H1 (cell line): ENCODE measurements around the gene PRPF4. TPM values are rescaled to one million over a fixed set of nuclear protein-coding genes. Genes with fewer than 3 reads are reported as not detected.

Experiments
- CTCF ChIA-PET: fragments of 300-600 bp; sonication (Branson Sonifier 250); formaldehyde crosslinking; loops from one replicate; lab custom pipeline; 2021; ENCODE audit not compliant: partially characterized antibody; lab: Charles Lee
- POLR2A ChIA-PET: fragments of 300-600 bp; sonication (Branson Sonifier 250); formaldehyde crosslinking; loops from one replicate; lab custom pipeline; 2021; ENCODE audit warnings: inconsistent platforms; ENCODE audit not compliant: partially characterized antibody; lab: Charles Lee
- DNase-seq, 2 experiments: peaks; one replicate each; pipeline versions ENCODE4 v3.0.0 to v3.0.0-alpha.2; 2010 to 2022; ENCODE audit warnings: low spot score in 2 of 2, low read depth in 1 of 2, mixed read lengths in 1 of 2
- FAIRE-seq: peaks from 2 replicates; lab custom pipeline; 2011; peaks lifted over from hg19 to GRCh38; lab: Jason Lieb, UNC
- H2AFZ ChIP-seq: 2 replicates; pipeline ENCODE4 v1.8.1; 2012; ENCODE audit warnings: low read length, inconsistent platforms
- H2AK5ac ChIP-seq: 2 replicates; pipeline ENCODE4 v1.6.1; 2013; ENCODE audit warnings: low read depth, low read length
- H2BK120ac ChIP-seq: replicated peaks from 2 replicates; pipeline ENCODE3; 2013; ENCODE audit warnings: low read depth, low read length, inconsistent platforms
- H2BK12ac ChIP-seq: 2 replicates; pipeline ENCODE4 v1.6.1; 2013; ENCODE audit warnings: low read depth, low read length
- H2BK15ac ChIP-seq: 2 replicates; pipeline ENCODE4 v1.6.1; 2013; ENCODE audit warnings: low read length
- H2BK20ac ChIP-seq: 2 replicates; pipeline ENCODE4 v1.6.1; 2013; ENCODE audit warnings: low read length
- H2BK5ac ChIP-seq: 2 replicates; pipeline ENCODE4 v1.6.1; 2013; ENCODE audit warnings: low read depth, low read length
- H3K14ac ChIP-seq: 2 replicates; pipeline ENCODE4 v1.6.1; 2013; ENCODE audit warnings: inconsistent platforms; ENCODE audit not compliant: insufficient read length
- H3K18ac ChIP-seq: 2 replicates; pipeline ENCODE4 v1.6.1; 2013; ENCODE audit warnings: low read length; ENCODE audit errors: extremely low read depth
- H3K23ac ChIP-seq: 2 replicates; pipeline ENCODE4 v1.6.1; 2013; ENCODE audit warnings: inconsistent platforms; ENCODE audit not compliant: insufficient read length
- H3K23me2 ChIP-seq: 2 replicates; pipeline ENCODE4 v1.6.1; 2013; ENCODE audit warnings: low read depth, low read length
- H3K27ac ChIP-seq: 2 replicates; pipeline ENCODE4 v1.6.1; 2011; ENCODE audit warnings: low read depth, low read length, inconsistent platforms
- H3K27me3 ChIP-seq, 4 experiments: replicated peaks in 1 of 4; 1 replicate in 1 of 4; 2 replicates in 3 of 4; pipeline versions ENCODE4 v1.6.1 to v1.8.1; 2011 to 2013; ENCODE audit warnings: low read length in 3 of 4, mild to moderate bottlenecking in 3 of 4, inconsistent platforms in 2 of 4, mixed read lengths in 2 of 4, moderate library complexity in 1 of 4; ENCODE audit not compliant: control insufficient read depth in 3 of 4, insufficient read depth in 3 of 4; ENCODE audit errors: extremely low read depth in 1 of 4
- H3K36me3 ChIP-seq, 4 experiments: 2 replicates each; pipeline versions ENCODE4 v1.6.1 to v1.8.1; 2011 to 2013; ENCODE audit warnings: mild to moderate bottlenecking in 4 of 4, low read length in 3 of 4, moderate library complexity in 2 of 4, control low read depth in 1 of 4, inconsistent platforms in 1 of 4; ENCODE audit not compliant: insufficient read depth in 4 of 4, control insufficient read depth in 2 of 4
- H3K4ac ChIP-seq: replicated peaks from 2 replicates; pipeline ENCODE3; 2013; ENCODE audit warnings: low read length, low read depth, mixed read lengths, inconsistent platforms; ENCODE audit not compliant: insufficient read length
- H3K4me1 ChIP-seq, 4 experiments: replicated peaks in 1 of 4; 1 replicate in 1 of 4; 2 replicates in 3 of 4; pipeline versions ENCODE4 v1.6.1 to v1.8.1; 2011 to 2013; ENCODE audit warnings: low read length in 3 of 4, inconsistent platforms in 2 of 4, mixed read lengths in 1 of 4; ENCODE audit not compliant: insufficient read depth in 4 of 4, control insufficient read depth in 3 of 4
- H3K4me2 ChIP-seq, 2 experiments: 2 replicates each; pipeline versions ENCODE4 v1.6.1 to v1.8.1; 2011 to 2013; ENCODE audit warnings: low read depth in 2 of 2, low read length in 2 of 2, control low read depth in 1 of 2, inconsistent platforms in 1 of 2, mild to moderate bottlenecking in 1 of 2; ENCODE audit not compliant: insufficient read depth in 1 of 2
- H3K4me3 ChIP-seq, 4 experiments: fragments of 200-600, 300-600 bp in 1 of 4; sonication (generic), shearing (Covaris generic), sonication (Bioruptor Twin) in 1 of 4; 2 replicates each; pipeline versions ENCODE4 v1.5.1 to v1.8.1; 2011 to 2016; ENCODE audit warnings: low read length in 4 of 4, low read depth in 3 of 4, control low read depth in 2 of 4, inconsistent platforms in 2 of 4, mild to moderate bottlenecking in 2 of 4, mixed read lengths in 1 of 4, moderate library complexity in 1 of 4; ENCODE audit not compliant: insufficient read depth in 2 of 4; ENCODE audit errors: extremely low read depth in 1 of 4
- H3K56ac ChIP-seq: replicated peaks from 2 replicates; pipeline ENCODE3; 2013; ENCODE audit warnings: low read depth, mild to moderate bottlenecking, mixed read lengths, low read length, inconsistent platforms; ENCODE audit not compliant: insufficient read length
- H3K79me1 ChIP-seq: 2 replicates; pipeline ENCODE4 v1.6.1; 2013; ENCODE audit warnings: low read depth, low read length, control low read depth
- H3K79me2 ChIP-seq, 2 experiments: 2 replicates each; pipeline versions ENCODE4 v1.6.1 to v1.8.1; 2012 to 2013; ENCODE audit warnings: low read length in 2 of 2, mild to moderate bottlenecking in 2 of 2, inconsistent platforms in 1 of 2; ENCODE audit not compliant: insufficient read depth in 2 of 2, control insufficient read depth in 1 of 2
- H3K9ac ChIP-seq, 4 experiments: replicated peaks in 1 of 4; 1 replicate in 1 of 4; 2 replicates in 3 of 4; pipeline versions ENCODE4 v1.6.1 to v1.8.1; 2011 to 2013; ENCODE audit warnings: low read depth in 3 of 4, low read length in 3 of 4, control low read depth in 2 of 4, mild to moderate bottlenecking in 2 of 4, moderate library complexity in 2 of 4, inconsistent platforms in 1 of 4; ENCODE audit errors: extremely low read depth in 1 of 4
- H3K9me3 ChIP-seq, 2 experiments: 2 replicates each; pipeline versions ENCODE4 v1.6.1 to v1.8.1; 2012 to 2013; ENCODE audit warnings: mild to moderate bottlenecking in 2 of 2, moderate library complexity in 2 of 2, control low read depth in 1 of 2, inconsistent platforms in 1 of 2, low read depth in 1 of 2, low read length in 1 of 2, mixed read lengths in 1 of 2; ENCODE audit not compliant: insufficient read depth in 2 of 2
- H4K20me1 ChIP-seq, 2 experiments: replicated peaks in 1 of 2; 2 replicates each; pipeline versions ENCODE3 to v1.8.1; 2011 to 2013; ENCODE audit warnings: inconsistent platforms in 2 of 2, low read length in 2 of 2, mild to moderate bottlenecking in 1 of 2; ENCODE audit not compliant: insufficient read depth in 2 of 2, control insufficient read depth in 1 of 2
- H4K5ac ChIP-seq: 2 replicates; pipeline ENCODE4 v1.6.1; 2013; ENCODE audit warnings: low read length, low read depth, mixed read lengths, inconsistent platforms; ENCODE audit not compliant: insufficient read length
- H4K8ac ChIP-seq: 2 replicates; pipeline ENCODE4 v1.8.0; 2013; ENCODE audit warnings: mild to moderate bottlenecking, moderate library complexity, low read length, inconsistent platforms; ENCODE audit not compliant: insufficient read depth; ENCODE audit errors: extremely low read depth
- H4K91ac ChIP-seq: replicated peaks from 2 replicates; pipeline ENCODE3; 2013; ENCODE audit warnings: low read length, mixed read lengths, inconsistent platforms; ENCODE audit not compliant: insufficient read length
- CREB1 ChIP-seq: IDR thresholded peaks from 2 replicates; pipeline ENCODE4 v1.6.1; 2012; ENCODE audit warnings: inconsistent platforms
- EP300 ChIP-seq, 2 experiments: IDR thresholded peaks; 1 replicate in 1 of 2; 2 replicates in 1 of 2; pipeline ENCODE4 v1.6.1; 2011 to 2012; ENCODE audit warnings: low read depth in 2 of 2, low read length in 2 of 2, mild to moderate bottlenecking in 2 of 2, borderline replicate concordance in 1 of 2, inconsistent platforms in 1 of 2, moderate library complexity in 1 of 2
- TAF1 ChIP-seq: IDR thresholded peaks from 2 replicates; pipeline ENCODE4 v1.6.1; 2011; ENCODE audit warnings: mild to moderate bottlenecking, low read depth, low read length
- WGBS, 2 experiments: shearing (Covaris generic) in 1 of 2; methylation state at CpG; one replicate each; pipeline versions ENCODE4 v1.1.6 to v1.1.7; 2013 to 2015; ENCODE audit warnings: low lambda C conversion rate in 2 of 2, mixed read lengths in 2 of 2, inconsistent platforms in 1 of 2, low coverage in 1 of 2, missing lambda C conversion rate in 1 of 2; ENCODE audit not compliant: insufficient replicate concordance in 2 of 2, insufficient coverage in 1 of 2, insufficient read length in 1 of 2; ENCODE audit errors: extremely low coverage in 1 of 2, missing lambda C conversion rate in 1 of 2; 5-methylcytosine and 5-hydroxymethylcytosine counted together
- polyA plus RNA-seq, 7 experiments: library from polyadenylated mRNA; depleted of rRNA in 3 of 7; stranded (reverse) in 5 of 7; unstranded in 2 of 7; fragments of >200 nt in 5 of 7; fragments of 200-250 nt in 2 of 7; gene quantifications; 1 replicate in 5 of 7; 2 replicates in 1 of 7; 4 replicates in 1 of 7; pipeline versions ENCODE4 v1.2.1 to v1.2.3, GENCODE V29; 2011 to 2013; ENCODE audit warnings: missing spikeins in 2 of 7, mixed read lengths in 2 of 7
- total RNA-seq: library from RNA; stranded (reverse); fragmentation: NEBNext Ultra II Directional; extraction: Animal tissue kit (Norgen Biotek cat#: 25700); gene quantifications from 2 replicates; pipeline ENCODE4 v1.2.1, GENCODE V29; 2021

PRPF4 gene
- total and polyA plus RNA-seq, 2 of the 8 experiments (the other 6 are each of a cell fraction or from before 2014, with no cell fraction given) = 15.2 to 33.4 TPM

DNA sequence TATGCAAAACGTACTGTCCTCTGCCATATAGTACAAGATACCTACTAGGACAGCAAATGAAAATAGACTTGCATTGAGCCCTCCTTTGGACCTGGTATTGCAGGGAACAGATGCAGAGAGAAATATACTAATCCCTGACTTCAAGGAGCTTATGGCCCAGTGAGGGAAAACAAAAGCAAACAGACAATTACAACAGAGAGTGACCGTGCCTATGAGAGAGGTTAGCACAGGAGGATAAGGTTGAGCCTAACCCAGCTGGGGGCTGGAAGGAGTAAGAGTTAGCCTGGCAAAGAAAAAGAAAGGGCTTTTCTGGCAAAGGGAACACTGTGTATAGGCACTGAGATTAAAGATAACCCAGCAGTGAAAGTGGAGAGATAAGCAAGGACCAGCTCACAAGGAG is 5.6 kb upstream of the PRPF4 start:
- Histone ChIP-seq H3K4me3 (no peak overlapping the region), H2BK120ac (no peak overlapping the region), H3K9me3 (no peaks in the 10 kb centered on the region), H3K79me1 (no peaks in the 10 kb centered on the region), H2BK5ac (no peak overlapping the region), H4K5ac (no peak overlapping the region), H3K79me2 (no peaks in the 10 kb centered on the region; a peak in 1 of 4 replicates), H3K4me1 (no peaks in the 10 kb centered on the region), H2AFZ (no peak overlapping the region), H3K56ac (no peak overlapping the region), H3K4me2 (no peak overlapping the region), H2BK12ac (no peak overlapping the region), H4K20me1 (peaks cover 0 to 2% of the 10 kb centered on the region in 2 experiments), H3K27me3 (no peaks in the 10 kb centered on the region), H3K9ac (no peak overlapping the region), H3K4ac (no peak overlapping the region), H3K36me3 (peaks cover 3 to 27% (median 16%) of the 10 kb centered on the region in 4 experiments), H3K18ac (no peak overlapping the region), H3K14ac (no peak overlapping the region), H3K23me2 (peaks cover 2% of the 10 kb centered on the region; the same call in 1 of the 2 replicates), H3K23ac (no peak overlapping the region), H4K91ac (no peak overlapping the region), H3K27ac (no peak overlapping the region), H2BK15ac (no peak overlapping the region), H2AK5ac (no peak overlapping the region), H2BK20ac (no peak overlapping the region), H4K8ac (no peak overlapping the region)
- TF ChIP-seq EP300 (IDR thresholded peaks at IDR 0.05; ENCODE audit: borderline replicate concordance in 1 of 2, low read depth in 2 of 2, low read length in 2 of 2) (no peak), CREB1 (no peak), TAF1 (no peak)
- no peak for FAIRE-seq
- DNase-seq = no peak
- WGBS, 2 experiments = 93% methylated on average over 2 of the region's 2 CpGs; no CpG with 5 or more reads in 1 of the 2 experiments
- POLR2A ChIA-PET = interaction anchor here (1.2 kb wide), 1 partner anchor 48 kb away, joined by 3 read pairs; the partner anchor contains the start of gene SLC31A1
- CTCF ChIA-PET = interaction anchor here (0.9 to 1.3 kb wide), 2 partner anchors 78 to 140 kb away, joined by 4 read pairs; no protein-coding TSS in a partner anchor
